H1 (cell line): ENCODE data around the gene KAZALD1. TPM values are rescaled to one million over a fixed set of nuclear protein-coding genes. Genes with fewer than 3 reads are reported as not detected.

ENCODE experiments used
- PHF8 ChIP-seq: fragments of 200-600 bp; sonication (generic); conservative IDR thresholded peaks from 2 replicates; pipeline ENCODE4 v1.7.1; 2012; ENCODE audit warnings: low read depth, mild to moderate bottlenecking, inconsistent platforms, low read length, moderate library complexity
- RBBP5 ChIP-seq: IDR thresholded peaks from 2 replicates; pipeline ENCODE4 v1.7.1; 2012; ENCODE audit warnings: low read depth, mild to moderate bottlenecking, inconsistent platforms, low read length, moderate library complexity, borderline replicate concordance
- SIX5 ChIP-seq: IDR thresholded peaks from 2 replicates; pipeline ENCODE4 v1.6.1; 2011; ENCODE audit warnings: mild to moderate bottlenecking, low read depth, low read length
- TEAD4 ChIP-seq: IDR thresholded peaks from 2 replicates; pipeline ENCODE4 v1.6.1; 2012; ENCODE audit warnings: low read depth, low read length, inconsistent platforms, mixed read lengths
- polyA plus RNA-seq, 7 experiments: library from polyadenylated mRNA; depleted of rRNA in 3 of 7; stranded (reverse) in 5 of 7; unstranded in 2 of 7; fragments of >200 nt in 5 of 7; fragments of 200-250 nt in 2 of 7; gene quantifications; 1 replicate in 5 of 7; 2 replicates in 1 of 7; 4 replicates in 1 of 7; pipeline versions ENCODE4 v1.2.1 to v1.2.3, GENCODE V29; 2011 to 2013; ENCODE audit warnings: missing spikeins in 2 of 7, mixed read lengths in 2 of 7
- total RNA-seq: library from RNA; stranded (reverse); fragmentation: NEBNext Ultra II Directional; extraction: Animal tissue kit (Norgen Biotek cat#: 25700); gene quantifications from 2 replicates; pipeline ENCODE4 v1.2.1, GENCODE V29; 2021
- TF ChIP-seq, protein P1 (sequence below): IDR thresholded peaks from 2 replicates; pipeline ENCODE4 v1.6.1; 2011; ENCODE audit warnings: low read depth, mild to moderate bottlenecking, low read length; ENCODE audit not compliant: insufficient read depth

The KAZALD1 gene
- total and polyA plus RNA-seq, 2 of the 8 experiments (the other 6 are each of a cell fraction or from before 2014, with no cell fraction given), result 0.65 to 1.9 TPM

DNA sequence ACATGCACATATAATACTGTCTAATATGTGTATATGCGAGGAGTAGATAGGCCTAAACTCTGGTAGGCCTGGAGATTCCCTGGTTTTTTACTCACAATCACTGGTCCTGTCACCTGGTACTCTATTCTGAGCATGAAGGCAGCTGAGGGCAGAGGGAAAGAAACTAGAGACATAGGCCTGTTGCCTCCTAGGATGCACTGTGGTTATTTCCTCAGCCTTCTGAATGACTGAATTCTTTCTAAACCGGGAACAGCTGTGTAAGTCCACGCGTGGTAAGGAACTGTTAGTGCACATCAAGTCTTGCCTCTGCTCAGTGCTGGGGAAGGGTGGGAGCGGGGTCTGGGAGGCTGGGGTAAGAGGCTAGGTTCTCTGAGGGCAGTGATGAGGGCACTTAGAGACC, 7.7 kb downstream of the KAZALD1 start (continued):
- no peak for TF ChIP-seq RBBP5
- TF ChIP-seq TEAD4, result no peak
- no peak for TF ChIP-seq SIX5
- TF ChIP-seq, protein P1, sequence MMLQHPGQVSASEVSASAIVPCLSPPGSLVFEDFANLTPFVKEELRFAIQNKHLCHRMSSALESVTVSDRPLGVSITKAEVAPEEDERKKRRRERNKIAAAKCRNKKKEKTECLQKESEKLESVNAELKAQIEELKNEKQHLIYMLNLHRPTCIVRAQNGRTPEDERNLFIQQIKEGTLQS, result no peak
- no peak for TF ChIP-seq PHF8
